GM18861 (cell line): ENCODE data around the gene CNGA1.

Source experiments
- ATAC-seq: cut with Tn5 transposase; IDR thresholded peaks from one replicate; pipeline ENCODE4 v1.9.1; 2021; ENCODE audit not compliant: unreplicated experiment

CNGA1 gene

GRCh38 chr4:47913861-47914219, 102.6 kb downstream of the CNGA1 start:
- peak; percentile 7 for ATAC-seq

DNA sequence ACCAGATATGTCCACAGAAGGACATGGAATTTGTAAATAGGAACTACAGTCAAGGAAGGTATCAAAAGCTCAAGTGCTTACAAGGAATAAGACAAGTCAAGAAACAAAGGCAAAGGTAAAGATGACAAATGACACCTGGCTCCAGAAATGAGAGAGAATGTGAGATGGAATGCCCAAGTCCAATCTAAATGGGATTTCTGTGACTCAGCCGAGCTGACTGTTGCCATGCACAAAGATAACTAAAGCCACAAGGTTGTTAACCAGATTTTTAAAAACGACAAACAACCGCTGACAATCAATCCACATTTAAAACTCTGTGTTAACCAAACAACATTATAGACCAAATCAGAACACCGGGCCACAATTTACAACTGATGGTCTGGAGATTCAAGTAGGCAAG, 103.2 kb downstream of the CNGA1 start:
- ATAC-seq: no peak

DNA sequence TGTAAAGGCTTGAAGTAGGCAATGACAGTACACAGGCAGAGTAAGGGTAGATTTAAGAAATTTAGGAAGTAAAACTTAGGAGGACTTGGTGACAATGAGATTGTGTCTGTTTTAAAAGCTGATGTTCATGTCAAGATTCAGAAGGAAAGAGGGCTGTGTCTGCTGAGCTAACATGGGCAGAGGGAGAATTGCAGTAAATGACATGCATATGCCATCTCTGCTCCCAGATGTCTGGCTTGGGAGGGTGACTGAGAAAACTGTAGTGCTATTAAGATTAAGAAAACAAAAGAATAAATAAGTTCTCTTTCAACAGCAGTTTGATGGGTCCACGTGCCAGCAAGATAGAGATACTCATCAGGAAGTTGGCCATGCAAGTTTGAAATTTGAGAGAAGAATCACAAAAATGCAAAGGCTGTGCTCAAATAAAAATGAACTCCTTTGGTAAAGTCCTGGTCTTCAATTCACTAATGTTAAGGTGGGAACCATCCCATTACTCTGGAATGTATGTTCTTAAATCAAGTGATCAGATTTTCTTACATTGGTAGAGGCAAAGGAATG, 109.3 kb downstream of the CNGA1 start:
- no peak for ATAC-seq

DNA sequence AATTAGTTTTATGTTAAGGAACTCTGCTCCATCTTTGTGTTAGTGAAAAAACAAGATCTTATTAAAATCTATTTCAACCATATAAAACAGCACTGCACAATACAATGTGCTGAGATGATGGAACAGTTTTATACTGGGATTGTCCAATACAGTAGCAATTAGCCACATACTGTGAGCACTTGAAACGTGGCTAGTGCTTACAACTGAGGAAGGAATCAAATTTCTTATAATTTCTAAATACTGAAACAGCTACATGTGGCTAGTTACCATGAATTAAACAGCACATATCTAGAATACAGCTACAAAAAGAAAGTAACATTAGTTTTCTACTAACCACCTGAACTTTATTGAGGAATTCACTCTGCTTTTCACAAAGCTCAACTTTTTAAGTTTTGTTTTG, 116.8 kb downstream of the CNGA1 start:
- no peak for ATAC-seq

- ATAC-seq: no peak
Measured at GRCh38 chr4:47891928-47892327, 124.6 kb downstream of the CNGA1 start.
